ENCODE measurements around the gene EIF3L.
A peak's percentile ranks its signal among the peaks of the same experiment; 100 is the strongest.

The EIF3L gene

DNA sequence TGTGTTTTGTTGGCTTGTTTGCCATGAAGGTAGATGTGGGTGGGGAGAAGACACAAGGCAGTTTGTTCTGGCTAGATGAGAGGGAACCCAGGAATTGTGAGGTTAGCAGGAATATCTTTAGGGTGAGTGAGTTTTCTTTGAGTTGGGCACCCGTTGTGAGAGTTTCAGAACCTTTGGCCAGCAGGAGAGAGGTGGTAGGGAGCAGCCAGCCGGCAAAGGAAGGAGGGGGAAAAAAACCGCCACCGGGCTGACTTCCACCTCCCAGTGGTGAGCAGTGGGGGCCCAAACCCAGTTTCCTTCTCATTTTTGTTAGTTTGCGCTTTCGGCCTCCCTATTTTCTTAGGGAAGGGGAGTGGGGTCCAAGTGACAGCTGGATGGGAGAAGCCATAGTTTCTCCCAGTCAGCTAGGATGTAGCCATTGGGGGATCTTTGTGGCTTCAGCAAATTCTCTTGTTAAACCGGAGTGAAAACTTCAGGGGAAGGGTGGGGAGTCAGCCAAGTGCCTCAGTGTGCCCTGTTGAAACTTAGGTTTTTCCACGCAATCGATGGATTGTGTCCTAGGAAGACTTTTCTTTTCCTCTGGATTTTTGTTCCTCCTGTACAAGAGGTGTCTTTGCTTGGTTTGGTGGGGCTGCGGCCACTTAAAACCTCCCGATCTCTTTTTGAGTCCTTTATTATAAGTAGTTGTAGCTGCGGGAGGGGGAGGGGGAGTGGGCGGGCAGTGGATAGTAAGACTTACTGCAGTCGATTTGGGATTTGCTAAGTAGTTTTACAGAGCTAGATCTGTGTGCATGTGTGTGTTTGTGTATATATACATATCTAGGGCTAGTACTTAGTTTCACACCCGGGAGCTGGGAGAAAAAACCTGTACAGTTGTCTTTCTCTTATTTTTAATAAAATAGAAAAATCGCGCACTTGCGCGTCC lies 42.5 kb upstream of the EIF3L start:
- no peaks in the 10 kb centered on the region for H4K20me1 ChIP-seq (ENCODE audit: low read depth, low read length)
- H3K36me3 ChIP-seq (ENCODE audit: low read length) = no peaks in the 10 kb centered on the region
- H3K27ac ChIP-seq (ENCODE audit: low read depth, low read length) = no peak overlapping the region
- 0 out of 2 replicates have a peak, but pooled peaks cover 3% of the 10 kb centered on the region for H3K27me3 ChIP-seq (ENCODE audit: low read length)
- no peak overlapping the region for H3K4me3 ChIP-seq (ENCODE audit: insufficient read depth, low read length, poor library complexity, severe bottlenecking)
- H3K79me2 ChIP-seq (ENCODE audit: insufficient read depth, low read length) = no peaks in the 10 kb centered on the region
- H3F3A ChIP-seq (ENCODE audit: insufficient read depth) = peaks cover 4% of the 10 kb centered on the region; the same call in 1 of the 2 replicates
- no peaks in the 10 kb centered on the region for H3K9me2 ChIP-seq (replicated peaks; ENCODE audit: insufficient read depth, low read length)
- H3K9ac ChIP-seq (ENCODE audit: low read length) = peak overlapping the region; percentile 55; the same call in 1 of the 2 replicates
- H3K9me3 ChIP-seq (ENCODE audit: insufficient read depth, low read length) = no peaks in the 10 kb centered on the region
- H3K4me2 ChIP-seq (ENCODE audit: low read depth, low read length, poor library complexity, severe bottlenecking) = peak overlapping the region; percentile 60
- no peak for TF ChIP-seq EZH2phosphoT487 (conservative IDR thresholded peaks at IDR 0.05; ENCODE audit: low read length)
- TF ChIP-seq, protein P1, sequence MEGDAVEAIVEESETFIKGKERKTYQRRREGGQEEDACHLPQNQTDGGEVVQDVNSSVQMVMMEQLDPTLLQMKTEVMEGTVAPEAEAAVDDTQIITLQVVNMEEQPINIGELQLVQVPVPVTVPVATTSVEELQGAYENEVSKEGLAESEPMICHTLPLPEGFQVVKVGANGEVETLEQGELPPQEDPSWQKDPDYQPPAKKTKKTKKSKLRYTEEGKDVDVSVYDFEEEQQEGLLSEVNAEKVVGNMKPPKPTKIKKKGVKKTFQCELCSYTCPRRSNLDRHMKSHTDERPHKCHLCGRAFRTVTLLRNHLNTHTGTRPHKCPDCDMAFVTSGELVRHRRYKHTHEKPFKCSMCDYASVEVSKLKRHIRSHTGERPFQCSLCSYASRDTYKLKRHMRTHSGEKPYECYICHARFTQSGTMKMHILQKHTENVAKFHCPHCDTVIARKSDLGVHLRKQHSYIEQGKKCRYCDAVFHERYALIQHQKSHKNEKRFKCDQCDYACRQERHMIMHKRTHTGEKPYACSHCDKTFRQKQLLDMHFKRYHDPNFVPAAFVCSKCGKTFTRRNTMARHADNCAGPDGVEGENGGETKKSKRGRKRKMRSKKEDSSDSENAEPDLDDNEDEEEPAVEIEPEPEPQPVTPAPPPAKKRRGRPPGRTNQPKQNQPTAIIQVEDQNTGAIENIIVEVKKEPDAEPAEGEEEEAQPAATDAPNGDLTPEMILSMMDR (IDR thresholded peaks at IDR 0.05; ENCODE audit: insufficient read depth, low read length, poor library complexity, severe bottlenecking) = no peak
- H2AFZ ChIP-seq (ENCODE audit: low read depth, low read length, severe bottlenecking) = peak overlapping the region; percentile 56

DNA sequence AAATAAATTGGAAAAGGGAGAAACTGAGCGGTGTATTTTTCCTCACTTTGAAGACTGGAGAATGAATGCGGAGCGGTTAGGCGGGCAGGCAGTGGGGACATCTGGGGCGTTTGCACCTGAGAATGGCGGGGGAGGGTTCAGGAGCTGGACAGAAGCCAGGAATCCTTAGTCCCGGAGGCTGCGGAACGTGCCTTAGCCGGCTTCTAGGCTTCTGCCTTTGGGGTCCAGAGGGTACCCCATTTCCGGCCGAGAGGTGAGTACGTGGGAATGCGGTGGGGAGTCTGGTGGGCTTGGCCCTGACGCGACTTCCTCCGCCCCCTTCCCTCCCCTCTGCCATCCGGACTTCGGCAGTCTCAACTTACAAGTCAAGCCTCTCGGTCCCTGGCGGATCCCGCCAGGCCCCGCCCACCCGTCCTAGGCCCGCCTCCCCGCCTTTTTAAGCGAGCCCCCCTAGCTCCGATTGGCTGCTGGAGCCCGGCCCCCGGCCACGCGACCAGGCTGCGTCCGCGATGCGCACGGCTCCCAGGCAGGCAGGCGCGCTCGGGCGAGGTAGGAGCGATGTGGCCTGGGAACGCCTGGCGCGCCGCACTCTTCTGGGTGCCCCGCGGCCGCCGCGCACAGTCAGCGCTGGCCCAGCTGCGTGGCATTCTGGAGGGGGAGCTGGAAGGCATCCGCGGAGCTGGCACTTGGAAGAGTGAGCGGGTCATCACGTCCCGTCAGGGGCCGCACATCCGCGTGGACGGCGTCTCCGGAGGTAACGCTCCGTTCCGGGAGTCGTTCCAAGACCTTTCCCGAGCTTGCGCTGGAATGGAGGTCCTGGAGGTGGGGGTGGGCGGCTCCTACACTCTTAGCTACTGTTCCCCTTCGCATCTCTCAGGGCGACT lies 41.6 kb upstream of the EIF3L start, which contains the start of gene GCAT:
Gene GCAT (plus strand): TSS at position 525 of the 884 bp plus-strand sequence. CDS start 34 bp downstream, at position 559.
- peak within 1 kb of the TSS; percentile 55 for H3K9ac ChIP-seq (ENCODE audit: low read length)
- peaks cover 4% of the 10 kb centered on the region; the same call in 1 of the 2 replicates for H3F3A ChIP-seq (ENCODE audit: insufficient read depth)
- H2AFZ ChIP-seq (ENCODE audit: low read depth, low read length, severe bottlenecking) = peak within 1 kb of the TSS; percentile 56
- 0 out of 2 replicates have a peak, but pooled peaks cover under 1% of the 10 kb centered on the region for H3K27me3 ChIP-seq (ENCODE audit: low read length)
- no peak for TF ChIP-seq EZH2phosphoT487 (conservative IDR thresholded peaks at IDR 0.05; ENCODE audit: low read length)
- TF ChIP-seq, protein P1 (IDR thresholded peaks at IDR 0.05; ENCODE audit: insufficient read depth, low read length, poor library complexity, severe bottlenecking) = no peak
- H3K36me3 ChIP-seq (ENCODE audit: low read length) = no peaks in the 10 kb centered on the region
- no peaks in the 10 kb centered on the region for H3K79me2 ChIP-seq (ENCODE audit: insufficient read depth, low read length)
- no peaks in the 10 kb centered on the region for H3K9me2 ChIP-seq (replicated peaks; ENCODE audit: insufficient read depth, low read length)
- no peaks in the 10 kb centered on the region for H3K9me3 ChIP-seq (ENCODE audit: insufficient read depth, low read length)
- peak within 1 kb of the TSS; percentile 49 for H3K4me3 ChIP-seq (ENCODE audit: insufficient read depth, low read length, poor library complexity, severe bottlenecking)
- no peak within 1 kb of the TSS for H3K27ac ChIP-seq (ENCODE audit: low read depth, low read length)
- no peaks in the 10 kb centered on the region for H4K20me1 ChIP-seq (ENCODE audit: low read depth, low read length)
- peak within 1 kb of the TSS; percentile 60 for H3K4me2 ChIP-seq (ENCODE audit: low read depth, low read length, poor library complexity, severe bottlenecking)

DNA sequence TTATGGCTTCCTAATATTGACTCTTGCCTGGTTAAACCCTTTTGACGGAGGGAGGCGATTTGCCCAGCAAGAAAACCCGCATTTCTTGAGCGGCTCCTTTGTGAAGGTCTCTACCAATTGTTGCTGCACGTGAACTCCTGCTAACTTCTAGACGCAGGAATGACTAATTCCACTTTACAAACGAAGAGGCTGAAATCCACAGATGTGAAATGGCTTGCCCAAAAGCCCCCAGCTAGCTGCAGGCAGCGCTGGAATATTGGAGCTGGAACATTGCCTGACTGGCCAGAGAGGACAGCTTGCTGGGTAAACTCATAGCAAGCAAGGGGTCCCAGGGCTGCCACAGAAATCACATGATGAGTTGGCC lies 40.9 kb upstream of the EIF3L start:
- no peak overlapping the region for H3K27ac ChIP-seq (ENCODE audit: low read depth, low read length)

More for the DNA sequence above, 40.9 kb upstream of the EIF3L start:
- Histone ChIP-seq H3K9me3 (ENCODE audit: insufficient read depth, low read length) (no peaks in the 10 kb centered on the region), H3K27me3 (ENCODE audit: low read length) (no peaks in the 10 kb centered on the region), H3K9me2 (replicated peaks; ENCODE audit: insufficient read depth, low read length) (no peaks in the 10 kb centered on the region), H3K79me2 (ENCODE audit: insufficient read depth, low read length) (no peaks in the 10 kb centered on the region), H2AFZ (ENCODE audit: low read depth, low read length, severe bottlenecking) (peak overlapping the region; percentile 56), H3K36me3 (ENCODE audit: low read length) (no peaks in the 10 kb centered on the region), H3F3A (ENCODE audit: insufficient read depth) (peaks cover 4% of the 10 kb centered on the region; the same call in 1 of the 2 replicates), H3K4me3 (ENCODE audit: insufficient read depth, low read length, poor library complexity, severe bottlenecking) (peak overlapping the region; percentile 46), H3K9ac (ENCODE audit: low read length) (peak overlapping the region; percentile 55), H4K20me1 (ENCODE audit: low read depth, low read length) (no peaks in the 10 kb centered on the region), H3K4me2 (ENCODE audit: low read depth, low read length, poor library complexity, severe bottlenecking) (peak overlapping the region; percentile 60)
- no peak for TF ChIP-seq EZH2phosphoT487 (conservative IDR thresholded peaks at IDR 0.05; ENCODE audit: low read length)
- TF ChIP-seq, protein P1 (IDR thresholded peaks at IDR 0.05; ENCODE audit: insufficient read depth, low read length, poor library complexity, severe bottlenecking) = no peak
